A549 (cell line): ENCODE data around the gene ZBTB47. TPM values are rescaled to one million over a fixed set of nuclear protein-coding genes. Genes with fewer than 3 reads are reported as not detected.

Experiments
- ATAC-seq, 2 experiments: fragments of 200-7000 bp in 1 of 2; fragments of >200 bp in 1 of 2; cut with Nextera tagmentation in 1 of 2; cut with Tn5 transposase in 1 of 2; 3 replicates each; pipeline versions ENCODE4 v1.8.0 to v1.9.1; 2018 to 2020; ENCODE audit warnings: mild to moderate bottlenecking in 1 of 2, moderate library complexity in 1 of 2
- CTCF ChIA-PET: fragments of 300-600 bp; sonication (Branson Sonifier 250); formaldehyde crosslinking; extraction: SDS; loops from one replicate; lab custom pipeline; 2021; ENCODE audit warnings: antibody characterized with exemption, inconsistent platforms; lab: Yijun Ruan, JAX
- POLR2A ChIA-PET: fragments of 350-600 bp; formaldehyde crosslinking; extraction: SDS; loops from one replicate; lab custom pipeline; 2021; ENCODE audit warnings: antibody characterized with exemption, inconsistent platforms; lab: Yijun Ruan, JAX
- DNase-seq, 2 experiments: peaks; one replicate each; pipeline versions ENCODE4 v3.0.0 to v3.0.0-alpha.2; 2011 to 2016; ENCODE audit warnings: low read depth in 1 of 2, low spot score in 1 of 2
- FAIRE-seq: peaks from 2 replicates; lab custom pipeline; 2011; peaks lifted over from hg19 to GRCh38; lab: Jason Lieb, UNC
- H3K27ac ChIP-seq, 2 experiments: fragments of >200 bp; sonication (Bioruptor Twin); formaldehyde crosslinking; 3 replicates each; pipeline ENCODE4 v1.5.1; 2016 to 2017
- H3K4me1 ChIP-seq: fragments of >200 bp; sonication (Bioruptor Twin); formaldehyde crosslinking; 3 replicates; pipeline ENCODE4 v1.6.1; 2016
- H3K4me2 ChIP-seq: fragments of >200 bp; sonication (Bioruptor Twin); formaldehyde crosslinking; 3 replicates; pipeline ENCODE4 v1.6.1; 2016
- H3K4me3 ChIP-seq: fragments of >200 bp; sonication (Bioruptor Twin); formaldehyde crosslinking; 3 replicates; pipeline ENCODE4 v1.5.1; 2016
- H3K9me3 ChIP-seq: fragments of >200 bp; sonication (Bioruptor Twin); formaldehyde crosslinking; 3 replicates; pipeline ENCODE4 v1.6.1; 2016
- BHLHE40 ChIP-seq: IDR thresholded peaks from 2 replicates; pipeline ENCODE4 v1.6.1; 2012; ENCODE audit warnings: low read depth, low read length, inconsistent platforms
- CBX8 ChIP-seq: fragments of 200-600 bp; sonication (generic); IDR thresholded peaks from 2 replicates; pipeline ENCODE4 v1.6.1; 2016
- CHD2 ChIP-seq: fragments of 150-350 bp; IDR thresholded peaks from 2 replicates; pipeline ENCODE4 v1.6.1; 2014; ENCODE audit warnings: low read length; ENCODE audit not compliant: partially characterized antibody
- CHD4 ChIP-seq: fragments of 200-600 bp; sonication (generic); IDR thresholded peaks from 2 replicates; pipeline ENCODE4 v1.6.1; 2016; ENCODE audit warnings: antibody characterized with exemption, mild to moderate bottlenecking, borderline replicate concordance
- EHF ChIP-seq: fragments of 250-450 bp; sonication (Bioruptor Pico); IDR thresholded peaks from 2 replicates; pipeline ENCODE4 v1.5.0; 2020; ENCODE audit warnings: mild to moderate bottlenecking
- EHMT2 ChIP-seq: fragments of 200-600 bp; sonication (generic); IDR thresholded peaks from 2 replicates; pipeline ENCODE4 v1.6.1; 2016; ENCODE audit warnings: antibody characterized with exemption, low read depth, mild to moderate bottlenecking, moderate library complexity
- EP300 ChIP-seq, 2 experiments: fragments of >200 bp; sonication (Bioruptor Twin); formaldehyde crosslinking; IDR thresholded peaks; 2 replicates in 1 of 2; 3 replicates in 1 of 2; pipeline ENCODE4 v1.6.1; 2016 to 2017
- FOSL2 ChIP-seq, 2 experiments: fragments of 450-650 bp in 1 of 2; fragments of >200 bp in 1 of 2; sonication (Bioruptor Twin) in 1 of 2; formaldehyde crosslinking; IDR thresholded peaks; 2 replicates each; pipeline versions ENCODE4 v1.5.0 to v1.6.1; 2016 to 2020; ENCODE audit warnings: mild to moderate bottlenecking in 1 of 2, moderate library complexity in 1 of 2
- FOXS1 ChIP-seq: fragments of 250-450 bp; sonication (Bioruptor Pico); IDR thresholded peaks from 2 replicates; pipeline ENCODE4 v1.5.0; 2020; ENCODE audit warnings: mild to moderate bottlenecking, moderate library complexity
- GATA3 ChIP-seq: IDR thresholded peaks from 2 replicates; pipeline ENCODE4 v1.6.1; 2012; ENCODE audit warnings: borderline replicate concordance
- HES2 ChIP-seq: fragments of >200 bp; sonication (Bioruptor Twin); formaldehyde crosslinking; IDR thresholded peaks from 2 replicates; pipeline ENCODE4 v1.6.1; 2016
- HEYL ChIP-seq: fragments of 250-450 bp; sonication (Bioruptor Pico); IDR thresholded peaks from 2 replicates; pipeline ENCODE4 v1.8.0; 2021; ENCODE audit warnings: mild to moderate bottlenecking, moderate library complexity
- HOXA7 ChIP-seq: fragments of 250-450 bp; sonication (Bioruptor Pico); IDR thresholded peaks from 2 replicates; pipeline ENCODE4 v1.5.0; 2020; ENCODE audit warnings: mild to moderate bottlenecking, moderate library complexity
- HOXB13 ChIP-seq: fragments of 250-450 bp; sonication (Bioruptor Pico); IDR thresholded peaks from 2 replicates; pipeline ENCODE4 v1.5.0; 2020; ENCODE audit warnings: low read depth, mild to moderate bottlenecking, moderate library complexity
- HOXB5 ChIP-seq: fragments of 250-450 bp; sonication (Bioruptor Pico); IDR thresholded peaks from 2 replicates; pipeline ENCODE4 v1.5.0; 2020; ENCODE audit warnings: mild to moderate bottlenecking, moderate library complexity
- JUN ChIP-seq, 2 experiments: fragments of >200 bp; sonication (Bioruptor Twin); formaldehyde crosslinking; IDR thresholded peaks; 2 replicates in 1 of 2; 3 replicates in 1 of 2; pipeline ENCODE4 v1.6.1; 2016 to 2017
- MAX ChIP-seq: IDR thresholded peaks from 2 replicates; pipeline ENCODE4 v1.6.1; 2012
- MAZ ChIP-seq: fragments of 150-350 bp; IDR thresholded peaks from 2 replicates; pipeline ENCODE4 v1.6.1; 2014; ENCODE audit warnings: antibody characterized with exemption, low read depth, low read length, borderline replicate concordance
- MYC ChIP-seq: IDR thresholded peaks from 2 replicates; pipeline ENCODE4 v1.6.1; 2012; ENCODE audit warnings: mild to moderate bottlenecking, inconsistent platforms, low read length, improper control_type of control experiment, borderline replicate concordance
- NPAS2 ChIP-seq: fragments of 250-450 bp; sonication (Bioruptor Pico); IDR thresholded peaks from 2 replicates; pipeline ENCODE4 v1.8.0; 2022; ENCODE audit warnings: mild to moderate bottlenecking, moderate library complexity, borderline replicate concordance
- NR3C1 ChIP-seq: fragments of >200 bp; sonication (Bioruptor Twin); formaldehyde crosslinking; IDR thresholded peaks from 3 replicates; pipeline ENCODE4 v1.6.1; 2017
- PHF8 ChIP-seq: fragments of 200-600 bp; sonication (generic); IDR thresholded peaks from 2 replicates; pipeline ENCODE4 v1.6.1; 2016; ENCODE audit warnings: low read depth, mild to moderate bottlenecking, antibody characterized with exemption, moderate library complexity, borderline replicate concordance
- RAD21 ChIP-seq, 2 experiments: fragments of >200 bp in 1 of 2; sonication (Bioruptor Twin) in 1 of 2; formaldehyde crosslinking in 1 of 2; IDR thresholded peaks in 1 of 2; conservative IDR thresholded peaks in 1 of 2; 2 replicates in 1 of 2; 3 replicates in 1 of 2; pipeline ENCODE4 v1.6.1; 2012 to 2018; ENCODE audit warnings: inconsistent platforms in 1 of 2
- RARB ChIP-seq: fragments of 250-450 bp; sonication (Bioruptor Pico); IDR thresholded peaks from 2 replicates; pipeline ENCODE4 v1.8.0; 2021; ENCODE audit warnings: mild to moderate bottlenecking, moderate library complexity
- SMC3 ChIP-seq: fragments of >200 bp; sonication (Bioruptor Twin); formaldehyde crosslinking; IDR thresholded peaks from 3 replicates; pipeline ENCODE4 v1.6.1; 2018; ENCODE audit warnings: inconsistent platforms
- SREBF2 ChIP-seq: fragments of 450-650 bp; IDR thresholded peaks from 2 replicates; pipeline ENCODE4 v1.6.1; 2014; ENCODE audit warnings: mild to moderate bottlenecking, moderate library complexity
- ZFP36 ChIP-seq: fragments of 450-650 bp; IDR thresholded peaks from 2 replicates; pipeline ENCODE4 v1.6.1; 2014; ENCODE audit warnings: borderline replicate concordance; ENCODE audit not compliant: partially characterized antibody
- ZNF302 ChIP-seq: fragments of 250-450 bp; sonication (Bioruptor Pico); IDR thresholded peaks from 2 replicates; pipeline ENCODE4 v1.9.0; 2021; ENCODE audit warnings: inconsistent platforms, mild to moderate bottlenecking, moderate library complexity
- ZSCAN20 ChIP-seq: fragments of 250-450 bp; sonication (Bioruptor Pico); IDR thresholded peaks from 2 replicates; pipeline ENCODE4 v1.8.0; 2022; ENCODE audit warnings: mild to moderate bottlenecking, moderate library complexity
- WGBS: methylation state at CpG from one replicate; pipeline ENCODE4 v1.1.6; 2017; ENCODE audit errors: missing lambda C conversion rate; 5-methylcytosine and 5-hydroxymethylcytosine counted together
- polyA plus RNA-seq, 4 experiments: library from polyadenylated mRNA; depleted of rRNA in 3 of 4; stranded (reverse); fragments of >200 nt; fragmentation: RNase III in 1 of 4; extraction: RNeasy Plus Mini Kit Qiagen cat#74134 plus additional on column Dnase treatment in 1 of 4; gene quantifications; 2 replicates in 3 of 4; 3 replicates in 1 of 4; pipeline ENCODE4 v1.2.3, GENCODE V29; 2011 to 2017
- TF ChIP-seq, protein P1 (sequence below): IDR thresholded peaks from 2 replicates; pipeline ENCODE4 v1.6.1; 2012

The ZBTB47 gene
- polyA plus RNA-seq, 2 of the 4 experiments (the other 2 are of a cell fraction): 2.5 to 6.8 TPM

GRCh38 chr3:42632146-42632545 is 21.4 kb upstream of the ZBTB47 start:
- no peak for ATAC-seq
- H3K4me3 ChIP-seq: no peak overlapping the region
- POLR2A ChIA-PET: no interaction called here
- no peak for DNase-seq
- H3K4me2 ChIP-seq: peak overlapping the region; percentile 46
- 4% methylated on average over 1 of the region's 1 CpG for WGBS
- H3K4me1 ChIP-seq: peaks cover 13% of the 10 kb centered on the region
- CTCF ChIA-PET: no interaction called here
- TF ChIP-seq RARB (CRISPR knock-in tag) (no peak), MYC (no peak), EHMT2 (no peak), ZNF302 (CRISPR knock-in tag) (no peak), GATA3 (no peak), ZSCAN20 (CRISPR knock-in tag) (no peak), FOSL2 (IDR thresholded peaks at IDR 0.05) (no peak), FOSL2 (CRISPR knock-in tag; IDR thresholded peaks at IDR 0.05) (no peak), CHD2 (no peak)
- H3K27ac ChIP-seq: no peak overlapping the region
- FAIRE-seq: no peak
- no peaks in the 10 kb centered on the region for H3K9me3 ChIP-seq

- ChIA-PET CTCF (no interaction called here), POLR2A (no interaction called here)
- 89% methylated on average over 6 of the region's 6 CpGs for WGBS
These were observed 20.0 kb upstream of the ZBTB47 start for GRCh38 chr3:42633544-42633943.

DNA sequence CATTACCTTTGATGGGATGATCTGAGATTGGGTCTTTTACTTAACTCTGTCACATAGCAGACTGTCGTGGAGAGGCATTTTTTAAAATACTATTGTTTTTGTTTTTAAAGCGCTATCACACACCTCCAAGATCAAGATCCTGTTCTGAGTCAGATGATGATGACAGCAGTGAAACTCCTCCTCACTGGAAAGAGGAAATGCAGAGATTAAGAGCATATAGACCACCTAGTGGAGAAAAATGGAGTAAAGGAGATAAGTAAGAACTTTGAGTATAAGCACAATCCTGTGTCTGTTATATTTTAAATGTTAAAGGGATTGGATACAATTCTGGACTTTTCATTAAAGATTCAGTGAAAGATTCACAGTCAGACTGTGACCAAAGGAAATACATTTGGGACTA is 18.4 kb upstream of the ZBTB47 start:
- H3K9me3 ChIP-seq: no peaks in the 10 kb centered on the region
- ATAC-seq: peak in 1 of 2 experiments; percentile 81; a peak in 4 of 6 replicates
- WGBS: 64% methylated on average over 2 of the region's 2 CpGs
- peak in 1 of 2 experiments; percentile 49 for DNase-seq
- TF ChIP-seq HOXA7 (CRISPR knock-in tag): no peak
- TF ChIP-seq PHF8: no peak
- TF ChIP-seq NR3C1: no peak
- no peak for TF ChIP-seq SREBF2
- no peak for TF ChIP-seq HOXB5 (CRISPR knock-in tag)
- TF ChIP-seq MYC: no peak
- TF ChIP-seq, all 56 proteins: peak for 0
- no peak overlapping the region for H3K27ac ChIP-seq
- H3K4me3 ChIP-seq: no peak overlapping the region
- POLR2A ChIA-PET: no interaction called here
- CTCF ChIA-PET: no interaction called here
- H3K4me1 ChIP-seq: peaks cover 13% of the 10 kb centered on the region
- FAIRE-seq: no peak
- H3K4me2 ChIP-seq: no peak overlapping the region

More at GRCh38 chr3:42633544-42633943, 20.0 kb upstream of the ZBTB47 start:
- H3K4me2 ChIP-seq: no peak overlapping the region
- TF ChIP-seq CHD4: no peak
- no peak for TF ChIP-seq BHLHE40
- TF ChIP-seq, protein P1, sequence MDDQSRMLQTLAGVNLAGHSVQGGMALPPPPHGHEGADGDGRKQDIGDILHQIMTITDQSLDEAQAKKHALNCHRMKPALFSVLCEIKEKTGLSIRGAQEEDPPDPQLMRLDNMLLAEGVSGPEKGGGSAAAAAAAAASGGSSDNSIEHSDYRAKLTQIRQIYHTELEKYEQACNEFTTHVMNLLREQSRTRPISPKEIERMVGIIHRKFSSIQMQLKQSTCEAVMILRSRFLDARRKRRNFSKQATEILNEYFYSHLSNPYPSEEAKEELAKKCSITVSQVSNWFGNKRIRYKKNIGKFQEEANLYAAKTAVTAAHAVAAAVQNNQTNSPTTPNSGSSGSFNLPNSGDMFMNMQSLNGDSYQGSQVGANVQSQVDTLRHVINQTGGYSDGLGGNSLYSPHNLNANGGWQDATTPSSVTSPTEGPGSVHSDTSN: no peak
- no peak for TF ChIP-seq SMC3
- no peak for TF ChIP-seq NPAS2 (CRISPR knock-in tag)
- no peak for TF ChIP-seq NR3C1
- TF ChIP-seq FOSL2 (IDR thresholded peaks at IDR 0.05): no peak
- no peak for TF ChIP-seq FOSL2 (CRISPR knock-in tag; IDR thresholded peaks at IDR 0.05)
- no peak for TF ChIP-seq HEYL (CRISPR knock-in tag)
- no peak for TF ChIP-seq HOXA7 (CRISPR knock-in tag)
- no peaks in the 10 kb centered on the region for H3K9me3 ChIP-seq
- FAIRE-seq (no peak), DNase-seq (no peak), ATAC-seq (no peak)
- H3K27ac ChIP-seq: no peak overlapping the region
- no peak overlapping the region for H3K4me3 ChIP-seq
- peaks cover 13% of the 10 kb centered on the region for H3K4me1 ChIP-seq

GRCh38 chr3:42637001-42637400 is 16.5 kb upstream of the ZBTB47 start:
- TF ChIP-seq CHD4 (no peak), JUN (IDR thresholded peaks at IDR 0.05) (no peak), HOXB13 (CRISPR knock-in tag) (no peak), HES2 (no peak), MAZ (no peak), MAX (no peak), HEYL (CRISPR knock-in tag) (no peak), NR3C1 (no peak), ZFP36 (no peak), PHF8 (no peak), EHF (CRISPR knock-in tag) (no peak), RAD21 (conservative IDR thresholded peaks at IDR 0.05 in 1 of 2, IDR thresholded peaks at IDR 0.05 in 1 of 2) (no peak), EP300 (IDR thresholded peaks at IDR 0.05) (no peak), CBX8 (no peak), ZSCAN20 (CRISPR knock-in tag) (no peak), FOXS1 (no peak), FOSL2 (IDR thresholded peaks at IDR 0.05) (no peak), FOSL2 (CRISPR knock-in tag; IDR thresholded peaks at IDR 0.05) (no peak)
- no peak overlapping the region for H3K27ac ChIP-seq
- ChIA-PET CTCF (interaction anchor here (0.8 to 1.4 kb wide), 3 partner anchors 16 to 65 kb away, joined by 3 to 6 read pairs (median 4); partner anchors contain the start of gene NKTR), POLR2A (no interaction called here)
- peaks cover 6% of the 10 kb centered on the region for H3K4me1 ChIP-seq
- no peak for ATAC-seq
- no peak overlapping the region for H3K4me2 ChIP-seq
- H3K4me3 ChIP-seq: no peak overlapping the region
- no peaks in the 10 kb centered on the region for H3K9me3 ChIP-seq
- DNase-seq: no peak
- WGBS: 88% methylated on average over 6 of the region's 6 CpGs
- FAIRE-seq: no peak
